MCF 10A (cell line): Measurements from ENCODE around the gene MAP3K7CL. TPM values are rescaled to one million over a fixed set of nuclear protein-coding genes. Genes with fewer than 3 reads are reported as not detected.
A peak's percentile ranks its signal among the peaks of the same experiment; 100 is the strongest.

Experiments
- BruUV-seq: library from RNA; stranded (reverse); fragments of 400-500 nt; replicated peaks from 2 replicates; lab custom pipeline; 2021; lab: Mats Ljungman, UMichigan
- CTCF ChIA-PET: fragments of 300-600 bp; sonication (Branson Sonifier 250); formaldehyde crosslinking; extraction: SDS; loops from one replicate; lab custom pipeline; 2021; ENCODE audit warnings: antibody characterized with exemption, inconsistent platforms; lab: Yijun Ruan, JAX
- POLR2A ChIA-PET: fragments of 300-600, 350-650 bp; sonication (Branson Sonifier 250); formaldehyde crosslinking; extraction: SDS; loops from one replicate; lab custom pipeline; 2020; ENCODE audit warnings: antibody characterized with exemption, inconsistent platforms; lab: Yijun Ruan, JAX
- DNase-seq: peaks from one replicate; pipeline ENCODE4 v3.0.0-alpha.2; 2018; ENCODE audit not compliant: unreplicated experiment
- H3K27ac Mint-ChIP-seq: one replicate; pipeline ENCODE4 v1.8.0; 2022; ENCODE audit warnings: mild to moderate bottlenecking, low read depth, mixed read lengths; ENCODE audit not compliant: unreplicated experiment
- H3K27me3 Mint-ChIP-seq: one replicate; pipeline ENCODE4 v1.8.0; 2022; ENCODE audit warnings: mixed read lengths; ENCODE audit not compliant: insufficient read depth, unreplicated experiment
- H3K36me3 Mint-ChIP-seq: one replicate; pipeline ENCODE4 v1.8.0; 2022; ENCODE audit warnings: mild to moderate bottlenecking, moderate library complexity, mixed read lengths; ENCODE audit not compliant: insufficient read depth, unreplicated experiment
- H3K4me1 Mint-ChIP-seq: one replicate; pipeline ENCODE4 v1.8.0; 2022; ENCODE audit warnings: mixed read lengths; ENCODE audit not compliant: insufficient read depth, unreplicated experiment
- H3K4me3 Mint-ChIP-seq: one replicate; pipeline ENCODE4 v1.8.0; 2022; ENCODE audit warnings: mild to moderate bottlenecking, moderate library complexity, mixed read lengths; ENCODE audit not compliant: unreplicated experiment
- H3K9me3 Mint-ChIP-seq: one replicate; pipeline ENCODE4 v1.8.0; 2022; ENCODE audit warnings: mixed read lengths; ENCODE audit not compliant: unreplicated experiment
- intact Hi-C: fragments of 100-400 bp; cut with micrococcal nuclease; formaldehyde crosslinking; loops from 2 replicates; pipeline ENCODE4 v1.14.1; 2022
- total RNA-seq: library from RNA; stranded (reverse); gene quantifications from 2 replicates; pipeline ENCODE4 v1.2.3, GENCODE V29; 2022
- TF ChIP-seq, protein P1 (sequence below): fragments of 200-600 bp; IDR thresholded peaks from one replicate; pipeline ENCODE4 v1.8.0; 2022; ENCODE audit warnings: antibody characterized with exemption, mild to moderate bottlenecking; ENCODE audit not compliant: unreplicated experiment

The MAP3K7CL gene
- total RNA-seq, 1 experiment from 2014 or later, result 4.9 TPM

DNA sequence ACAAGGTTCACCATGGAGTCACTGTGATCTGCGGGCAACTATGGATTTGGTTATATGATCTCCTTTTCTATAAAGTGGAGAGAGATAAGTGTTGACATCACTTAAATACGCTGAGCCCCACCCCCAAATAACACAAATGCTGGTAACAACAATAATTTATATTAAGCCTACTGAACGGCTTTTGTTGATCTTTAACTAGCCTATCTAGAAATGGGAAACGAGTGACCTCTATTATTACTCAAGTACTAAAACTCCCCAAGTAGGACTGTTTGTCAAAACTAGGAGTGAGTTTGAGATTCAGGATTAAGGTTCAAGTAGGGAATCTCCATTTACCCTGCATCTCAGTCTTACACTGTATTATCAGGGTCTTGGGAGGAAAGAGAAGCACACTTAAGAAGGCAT is 52.2 kb downstream of the MAP3K7CL start:
- POLR2A ChIA-PET, result interaction anchor here (0.8 to 3.6 kb wide), 21 partner anchors 8 to 160 kb away, joined by 3 to 58 read pairs (median 7); partner anchors contain the start of gene BACH1
- H3K27me3 Mint-ChIP-seq, result no peaks in the 10 kb centered on the region
- intact Hi-C loops, result no loop called here
- H3K4me1 Mint-ChIP-seq, result peaks cover 39% of the 10 kb centered on the region
- CTCF ChIA-PET, result interaction anchor here (1.1 to 2.8 kb wide), 3 partner anchors 19 to 76 kb away, joined by 3 to 10 read pairs (median 4); no protein-coding TSS in a partner anchor
- no peak for DNase-seq
- no peaks in the 10 kb centered on the region for H3K36me3 Mint-ChIP-seq
- peak overlapping the region; percentile 99 for H3K27ac Mint-ChIP-seq
- no peaks in the 10 kb centered on the region for H3K9me3 Mint-ChIP-seq
- TF ChIP-seq, protein P1, sequence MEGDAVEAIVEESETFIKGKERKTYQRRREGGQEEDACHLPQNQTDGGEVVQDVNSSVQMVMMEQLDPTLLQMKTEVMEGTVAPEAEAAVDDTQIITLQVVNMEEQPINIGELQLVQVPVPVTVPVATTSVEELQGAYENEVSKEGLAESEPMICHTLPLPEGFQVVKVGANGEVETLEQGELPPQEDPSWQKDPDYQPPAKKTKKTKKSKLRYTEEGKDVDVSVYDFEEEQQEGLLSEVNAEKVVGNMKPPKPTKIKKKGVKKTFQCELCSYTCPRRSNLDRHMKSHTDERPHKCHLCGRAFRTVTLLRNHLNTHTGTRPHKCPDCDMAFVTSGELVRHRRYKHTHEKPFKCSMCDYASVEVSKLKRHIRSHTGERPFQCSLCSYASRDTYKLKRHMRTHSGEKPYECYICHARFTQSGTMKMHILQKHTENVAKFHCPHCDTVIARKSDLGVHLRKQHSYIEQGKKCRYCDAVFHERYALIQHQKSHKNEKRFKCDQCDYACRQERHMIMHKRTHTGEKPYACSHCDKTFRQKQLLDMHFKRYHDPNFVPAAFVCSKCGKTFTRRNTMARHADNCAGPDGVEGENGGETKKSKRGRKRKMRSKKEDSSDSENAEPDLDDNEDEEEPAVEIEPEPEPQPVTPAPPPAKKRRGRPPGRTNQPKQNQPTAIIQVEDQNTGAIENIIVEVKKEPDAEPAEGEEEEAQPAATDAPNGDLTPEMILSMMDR, result no peak
- H3K4me3 Mint-ChIP-seq, result peak overlapping the region; percentile 82
- no TSS peak for BruUV-seq

DNA sequence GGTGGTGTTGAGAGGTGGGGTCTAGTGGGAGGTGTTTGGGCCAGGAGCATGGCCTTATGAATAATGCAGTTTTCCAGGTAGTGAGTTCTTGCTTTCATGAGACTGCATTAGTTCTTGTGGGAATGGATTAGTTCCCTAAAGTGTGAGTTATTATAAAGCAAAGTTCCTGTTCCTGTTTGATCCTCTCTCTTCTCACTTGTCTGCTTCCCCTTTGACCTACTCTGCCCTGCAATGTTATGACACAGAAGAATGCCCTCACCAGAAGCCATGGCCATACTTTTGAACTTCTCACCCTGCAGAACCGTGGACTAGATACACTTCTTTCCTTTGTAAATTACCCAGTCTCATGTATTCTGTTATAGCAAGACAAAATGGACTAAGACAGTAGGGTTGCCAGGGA is 53.6 kb downstream of the MAP3K7CL start:
- ChIA-PET POLR2A (interaction anchor here (1.1 kb wide), 1 partner anchor 117 kb away, joined by 3 read pairs; no protein-coding TSS in a partner anchor), CTCF (interaction anchor here (0.6 to 0.7 kb wide), 2 partner anchors 80 to 163 kb away, joined by 3 to 7 read pairs; no protein-coding TSS in a partner anchor)
- Mint-ChIP-seq H3K27me3 (no peaks in the 10 kb centered on the region), H3K4me3 (no peak overlapping the region), H3K4me1 (peaks cover 41% of the 10 kb centered on the region), H3K27ac (peak overlapping the region; percentile 99), H3K36me3 (no peaks in the 10 kb centered on the region), H3K9me3 (no peaks in the 10 kb centered on the region)
- no peak for DNase-seq
- no TSS peak for BruUV-seq
- intact Hi-C loops, result no loop called here
- TF ChIP-seq, protein P1, result no peak

DNA sequence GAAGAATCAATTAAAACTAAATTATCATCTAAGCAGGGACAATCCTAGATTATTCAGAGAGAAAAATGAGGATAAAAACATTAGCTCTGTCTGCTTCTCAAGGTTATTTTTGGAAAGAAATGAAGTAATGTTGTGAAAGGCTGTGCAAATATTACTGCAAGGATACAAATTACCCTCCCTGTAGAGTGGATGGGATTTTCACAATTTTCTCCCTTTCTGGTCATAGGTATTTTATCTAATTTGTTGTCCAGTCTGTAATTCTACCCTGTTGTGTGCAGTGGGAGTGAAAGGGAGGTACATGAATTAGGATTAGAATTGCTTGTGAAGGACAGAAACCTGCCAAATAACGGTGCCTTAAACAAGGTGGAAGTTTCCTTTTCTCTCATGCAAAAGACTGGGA is 54.7 kb downstream of the MAP3K7CL start:
- CTCF ChIA-PET, result no interaction called here

DNA sequence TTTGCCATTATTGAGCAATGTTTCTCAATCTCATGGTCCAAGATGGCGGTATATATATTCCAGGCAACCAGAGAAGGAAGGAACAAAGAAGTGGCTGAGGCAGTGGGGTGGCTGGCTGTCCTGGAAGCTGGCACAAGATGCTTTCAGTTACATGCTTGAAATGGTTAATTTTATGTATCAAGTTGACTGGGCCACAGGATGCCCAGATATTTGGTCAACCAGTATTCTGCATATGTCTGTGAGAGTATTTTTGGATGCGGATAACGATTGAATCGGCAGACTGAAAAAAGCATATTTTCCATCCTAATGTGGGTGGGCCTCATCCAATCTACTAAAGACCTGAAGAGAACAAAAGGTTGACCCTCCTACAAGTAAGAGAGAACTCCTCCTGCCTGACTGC is 55.2 kb downstream of the MAP3K7CL start:
- Mint-ChIP-seq H3K9me3 (no peaks in the 10 kb centered on the region), H3K4me1 (peaks cover 54% of the 10 kb centered on the region), H3K4me3 (no peak overlapping the region), H3K27ac (no peak overlapping the region), H3K27me3 (no peaks in the 10 kb centered on the region), H3K36me3 (no peaks in the 10 kb centered on the region)
- no TSS peak for BruUV-seq
- TF ChIP-seq, protein P1, result no peak
- CTCF ChIA-PET, result no interaction called here
- intact Hi-C loops, result no loop called here
- no peak for DNase-seq
- POLR2A ChIA-PET, result interaction anchor here (1.1 to 8.7 kb wide), 7 partner anchors 10 to 114 kb away, joined by 3 to 126 read pairs (median 10); partner anchors contain the start of gene BACH1

More for the DNA sequence above, 54.7 kb downstream of the MAP3K7CL start:
- TF ChIP-seq, protein P1, result no peak
- no peak overlapping the region for H3K27ac Mint-ChIP-seq
- no peaks in the 10 kb centered on the region for H3K9me3 Mint-ChIP-seq
- intact Hi-C loops, result no loop called here
- H3K36me3 Mint-ChIP-seq, result no peaks in the 10 kb centered on the region
- H3K4me1 Mint-ChIP-seq, result peaks cover 49% of the 10 kb centered on the region
- POLR2A ChIA-PET, result interaction anchor here (1.0 to 8.7 kb wide), 7 partner anchors 9 to 116 kb away, joined by 3 to 60 read pairs (median 8); partner anchors contain the start of gene BACH1
- no peak overlapping the region for H3K4me3 Mint-ChIP-seq
- DNase-seq, result no peak
- no TSS peak for BruUV-seq
- H3K27me3 Mint-ChIP-seq, result no peaks in the 10 kb centered on the region
